Astrocyte of the spinal cord (primary cell): ENCODE results near the gene GSKIP.

Source experiments
- DNase-seq: peaks from one replicate; pipeline ENCODE4 v3.0.0; 2011; ENCODE audit warnings: low read depth, low spot score
- H3K4me3 ChIP-seq: 2 replicates; pipeline ENCODE4 v1.5.1; 2011; ENCODE audit warnings: low read depth, mild to moderate bottlenecking, low read length, moderate library complexity
- CTCF ChIP-seq: IDR thresholded peaks from 2 replicates; pipeline ENCODE4 v1.5.1; 2012; ENCODE audit warnings: low read depth, mild to moderate bottlenecking, low read length, inconsistent platforms
- in situ Hi-C: cut with HindIII; loops from 2 replicates; pipeline ENCODE4 v1.10.0; 2017; ENCODE audit warnings: low sequenced_read_pairs

GSKIP gene

GRCh38 chr14:96421236-96421635, 57.9 kb downstream of the GSKIP start:
- no peak for DNase-seq
- H3K4me3 ChIP-seq, result no peak overlapping the region
- no peak for TF ChIP-seq CTCF
- in situ Hi-C loops, result no loop called here

GRCh38 chr14:96422992-96423391, 59.7 kb downstream of the GSKIP start:
- in situ Hi-C loops, result no loop called here
- no peak for TF ChIP-seq CTCF
- DNase-seq, result no peak
- H3K4me3 ChIP-seq, result no peak overlapping the region

GRCh38 chr14:96423446-96424108, 60.3 kb downstream of the GSKIP start:
- H3K4me3 ChIP-seq, result peak overlapping the region; percentile 24
- DNase-seq, result no peak
- in situ Hi-C loops, result no loop called here
- TF ChIP-seq CTCF, result no peak

GRCh38 chr14:96424109-96424989, 61.0 kb downstream of the GSKIP start:
- peak; percentile 77 for DNase-seq
- peak overlapping the region; percentile 24 for H3K4me3 ChIP-seq
- TF ChIP-seq CTCF, result peak; percentile 58
- in situ Hi-C loops, result no loop called here

- in situ Hi-C loops, result no loop called here
- DNase-seq, result no peak
- no peak overlapping the region for H3K4me3 ChIP-seq
- no peak for TF ChIP-seq CTCF
Observed at GRCh38 chr14:96434040-96434439, 70.7 kb downstream of the GSKIP start.
